HuH-7.5 (cell line): ENCODE data around the gene PHLDB3.
A peak's percentile ranks its signal among the peaks of the same experiment; 100 is the strongest.
"Not testable (repeated sequence)": the region's sequence is repeated elsewhere in the genome, so short reads cannot be mapped to it uniquely, and the experiment has no call there.

Experiments
- DNase-seq: peaks from one replicate; pipeline ENCODE4 v3.0.0; 2011; ENCODE audit warnings: low spot score

Gene PHLDB3

GRCh38 chr19:43504426-43505185 lies at the start of gene PHLDB3:
TSS of gene PHLDB3 (minus strand) at chr19:43504746. CDS start at chr19:43504118, 628 bp downstream.
- peak; percentile 50 for DNase-seq

GRCh38 chr19:43553656-43554055 lies 49.1 kb upstream of the PHLDB3 start:
- DNase-seq, result no peak

GRCh38 chr19:43552616-43553015 lies 48.1 kb upstream of the PHLDB3 start:
- no peak for DNase-seq

- DNase-seq, result no peak
Observed at GRCh38 chr19:43552198-43552450, 47.6 kb upstream of the PHLDB3 start.

GRCh38 chr19:43551399-43552197 lies 47.1 kb upstream of the PHLDB3 start:
- DNase-seq, result no peak

- no peak for DNase-seq
Observed at GRCh38 chr19:43548706-43549105, 44.2 kb upstream of the PHLDB3 start.

GRCh38 chr19:43547926-43548325 lies 43.4 kb upstream of the PHLDB3 start:
- DNase-seq, result not testable (repeated sequence)

GRCh38 chr19:43546581-43546980 lies 42.0 kb upstream of the PHLDB3 start:
- DNase-seq, result no peak

GRCh38 chr19:43545981-43546380 lies 41.4 kb upstream of the PHLDB3 start:
- no peak for DNase-seq

GRCh38 chr19:43545276-43545675 lies 40.7 kb upstream of the PHLDB3 start:
- no peak for DNase-seq

- DNase-seq, result no peak
Observed at GRCh38 chr19:43544077-43544476, 39.5 kb upstream of the PHLDB3 start.

- no peak for DNase-seq
Observed at GRCh38 chr19:43541920-43542650, 37.5 kb upstream of the PHLDB3 start.

GRCh38 chr19:43540381-43540780 lies 35.8 kb upstream of the PHLDB3 start:
- no peak for DNase-seq

GRCh38 chr19:43538922-43539321 lies 34.4 kb upstream of the PHLDB3 start:
- no peak for DNase-seq

GRCh38 chr19:43534816-43535761 lies 30.5 kb upstream of the PHLDB3 start:
- peak; percentile 71 for DNase-seq

GRCh38 chr19:43534305-43534815 lies 29.8 kb upstream of the PHLDB3 start:
- DNase-seq, result no peak

GRCh38 chr19:43533546-43534304 lies 29.2 kb upstream of the PHLDB3 start:
- DNase-seq, result peak; percentile 98

GRCh38 chr19:43532962-43533545 lies 28.5 kb upstream of the PHLDB3 start, which contains the start of gene ZNF575:
TSS of gene ZNF575 (plus strand) at chr19:43533188. CDS start at chr19:43534423, 1,235 bp downstream.
- DNase-seq, result peak; percentile 97

- no peak for DNase-seq
Observed at GRCh38 chr19:43532571-43532961, 28.0 kb upstream of the PHLDB3 start.
